ENCODE results near the gene MSRB1.
"Not testable (repeated sequence)": the region's sequence is repeated elsewhere in the genome, so short reads cannot be mapped to it uniquely, and the experiment has no call there.

MSRB1 gene

DNA sequence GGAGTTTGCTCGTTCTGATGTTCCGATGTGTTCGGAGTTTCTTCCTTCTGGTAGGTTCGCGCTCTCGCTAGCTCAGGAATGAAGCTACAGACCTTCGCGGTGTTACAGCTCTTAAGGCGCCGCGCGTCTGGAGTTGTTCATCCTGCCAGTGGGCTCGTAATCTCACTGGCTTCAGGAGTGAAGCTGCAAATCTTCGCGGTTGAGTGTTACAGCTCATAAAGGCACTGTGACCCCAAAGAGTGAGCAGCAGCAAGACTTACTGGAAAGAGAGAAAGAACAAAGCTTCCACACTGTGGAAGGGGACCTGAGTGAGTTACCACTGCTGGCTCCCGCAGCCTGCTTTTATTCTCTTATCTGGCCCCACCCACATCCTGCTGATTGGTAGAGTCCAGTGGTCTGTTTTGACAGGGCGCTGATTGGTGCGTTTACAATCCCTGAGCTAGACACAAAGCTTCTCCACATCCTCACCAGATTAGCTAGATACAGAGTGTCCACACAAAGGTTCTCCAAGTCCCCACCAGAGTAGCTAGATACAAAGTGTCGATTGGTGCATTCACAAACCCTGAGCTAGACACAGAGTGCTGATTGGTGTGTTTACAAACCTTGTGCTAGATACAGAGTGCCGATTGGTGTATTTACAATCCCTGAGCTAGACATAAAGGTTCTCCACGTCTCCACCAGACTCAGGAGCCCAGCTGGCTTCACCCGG lies 14.6 kb upstream of the MSRB1 start:
- H4K20me1 ChIP-seq (ENCODE audit: insufficient read depth, low read length) = peaks cover 15% of the 10 kb centered on the region
- ATAC-seq (ENCODE audit: insufficient read depth, low read depth); H3K9ac ChIP-seq (ENCODE audit: low read depth, low read length); H2AFZ ChIP-seq (ENCODE audit: low read depth, low read length); H3K27me3 ChIP-seq (ENCODE audit: insufficient read depth, low read length, poor library complexity); H3K4me3 ChIP-seq (ENCODE audit: low read depth in 1 of 2, low read length in 2 of 2); H3K9me3 ChIP-seq (ENCODE audit: insufficient read depth, low read length, severe bottlenecking); H3K27ac ChIP-seq (ENCODE audit: low read length); H3K4me2 ChIP-seq (ENCODE audit: insufficient read depth, low read length): not testable (repeated sequence)
- peak; percentile 39 for DNase-seq
- peaks cover 35% of the 10 kb centered on the region for H3K4me1 ChIP-seq (ENCODE audit: insufficient read depth, low read length)
- peaks cover 18% of the 10 kb centered on the region for H3K36me3 ChIP-seq (ENCODE audit: insufficient read depth, low read length)
- peaks cover 25% of the 10 kb centered on the region for H3K79me2 ChIP-seq (ENCODE audit: insufficient read depth, low read length)

DNA sequence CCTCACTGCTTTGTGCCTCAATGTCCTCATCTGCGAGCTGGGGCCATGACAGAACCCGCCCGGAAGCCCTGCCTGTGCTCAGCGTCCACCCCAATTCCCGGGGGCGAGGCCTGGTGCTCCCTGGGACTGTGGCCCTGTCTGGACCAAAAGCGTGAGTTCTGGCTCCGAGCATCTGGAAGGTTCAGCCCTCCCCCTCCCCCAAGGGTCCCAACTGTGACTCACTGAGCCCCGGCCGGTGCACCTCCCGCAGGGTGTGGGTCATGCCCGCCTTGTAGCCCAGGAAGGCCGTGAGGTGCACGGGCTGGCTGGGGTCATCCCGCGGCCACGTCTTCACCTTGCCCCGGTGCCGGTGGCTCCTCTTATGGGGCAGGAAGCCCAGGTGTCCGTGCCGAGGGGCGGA lies 10.7 kb upstream of the MSRB1 start:
- H3K9ac ChIP-seq (ENCODE audit: low read depth, low read length) = no peak overlapping the region
- ATAC-seq (ENCODE audit: insufficient read depth, low read depth) = no peak
- no peaks in the 10 kb centered on the region for H3K27me3 ChIP-seq (ENCODE audit: insufficient read depth, low read length, poor library complexity)
- peaks cover 2% of the 10 kb centered on the region for H3K4me1 ChIP-seq (ENCODE audit: insufficient read depth, low read length)
- DNase-seq = no peak
- no peaks in the 10 kb centered on the region for H4K20me1 ChIP-seq (ENCODE audit: insufficient read depth, low read length)
- no peak overlapping the region for H3K4me3 ChIP-seq (ENCODE audit: low read depth in 1 of 2, low read length in 2 of 2)
- no peaks in the 10 kb centered on the region for H3K79me2 ChIP-seq (ENCODE audit: insufficient read depth, low read length)
- H3K4me2 ChIP-seq (ENCODE audit: insufficient read depth, low read length) = no peak overlapping the region
- H3K9me3 ChIP-seq (ENCODE audit: insufficient read depth, low read length, severe bottlenecking) = no peaks in the 10 kb centered on the region
- TF ChIP-seq EZH2 (IDR thresholded peaks at IDR 0.05; ENCODE audit: borderline replicate concordance, low read depth, low read length, severe bottlenecking) = no peak
- TF ChIP-seq, protein P1, sequence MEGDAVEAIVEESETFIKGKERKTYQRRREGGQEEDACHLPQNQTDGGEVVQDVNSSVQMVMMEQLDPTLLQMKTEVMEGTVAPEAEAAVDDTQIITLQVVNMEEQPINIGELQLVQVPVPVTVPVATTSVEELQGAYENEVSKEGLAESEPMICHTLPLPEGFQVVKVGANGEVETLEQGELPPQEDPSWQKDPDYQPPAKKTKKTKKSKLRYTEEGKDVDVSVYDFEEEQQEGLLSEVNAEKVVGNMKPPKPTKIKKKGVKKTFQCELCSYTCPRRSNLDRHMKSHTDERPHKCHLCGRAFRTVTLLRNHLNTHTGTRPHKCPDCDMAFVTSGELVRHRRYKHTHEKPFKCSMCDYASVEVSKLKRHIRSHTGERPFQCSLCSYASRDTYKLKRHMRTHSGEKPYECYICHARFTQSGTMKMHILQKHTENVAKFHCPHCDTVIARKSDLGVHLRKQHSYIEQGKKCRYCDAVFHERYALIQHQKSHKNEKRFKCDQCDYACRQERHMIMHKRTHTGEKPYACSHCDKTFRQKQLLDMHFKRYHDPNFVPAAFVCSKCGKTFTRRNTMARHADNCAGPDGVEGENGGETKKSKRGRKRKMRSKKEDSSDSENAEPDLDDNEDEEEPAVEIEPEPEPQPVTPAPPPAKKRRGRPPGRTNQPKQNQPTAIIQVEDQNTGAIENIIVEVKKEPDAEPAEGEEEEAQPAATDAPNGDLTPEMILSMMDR (IDR thresholded peaks at IDR 0.05; ENCODE audit: borderline replicate concordance, extremely low read depth, low read length, poor library complexity, severe bottlenecking) = no peak
- no peak overlapping the region for H2AFZ ChIP-seq (ENCODE audit: low read depth, low read length)
- H3K27ac ChIP-seq (ENCODE audit: low read length) = no peak overlapping the region
- no peaks in the 10 kb centered on the region for H3K36me3 ChIP-seq (ENCODE audit: insufficient read depth, low read length)

DNA sequence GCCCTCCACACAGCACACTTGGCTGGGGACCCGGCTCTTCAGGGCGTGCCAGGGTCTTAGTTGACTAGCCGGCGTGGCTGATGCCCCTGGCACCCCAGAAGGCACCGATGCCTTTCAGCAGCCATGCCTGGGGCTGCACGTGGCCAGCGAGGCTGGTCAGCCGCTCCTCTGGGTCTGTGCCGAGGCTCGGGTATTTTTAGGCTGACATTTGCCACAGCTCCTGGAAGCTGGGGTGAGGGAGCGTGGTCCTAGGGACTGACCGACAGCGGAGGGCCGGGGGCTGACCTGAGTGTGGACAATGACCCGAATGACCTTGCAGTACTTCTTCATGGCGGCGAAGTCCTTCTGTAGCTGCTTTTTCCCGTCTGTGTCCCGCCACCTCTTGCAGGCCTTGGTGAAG lies 7.6 kb upstream of the MSRB1 start:
- no peak overlapping the region for H3K4me2 ChIP-seq (ENCODE audit: insufficient read depth, low read length)
- no peaks in the 10 kb centered on the region for H3K9me3 ChIP-seq (ENCODE audit: insufficient read depth, low read length, severe bottlenecking)
- no peaks in the 10 kb centered on the region for H3K79me2 ChIP-seq (ENCODE audit: insufficient read depth, low read length)

DNA sequence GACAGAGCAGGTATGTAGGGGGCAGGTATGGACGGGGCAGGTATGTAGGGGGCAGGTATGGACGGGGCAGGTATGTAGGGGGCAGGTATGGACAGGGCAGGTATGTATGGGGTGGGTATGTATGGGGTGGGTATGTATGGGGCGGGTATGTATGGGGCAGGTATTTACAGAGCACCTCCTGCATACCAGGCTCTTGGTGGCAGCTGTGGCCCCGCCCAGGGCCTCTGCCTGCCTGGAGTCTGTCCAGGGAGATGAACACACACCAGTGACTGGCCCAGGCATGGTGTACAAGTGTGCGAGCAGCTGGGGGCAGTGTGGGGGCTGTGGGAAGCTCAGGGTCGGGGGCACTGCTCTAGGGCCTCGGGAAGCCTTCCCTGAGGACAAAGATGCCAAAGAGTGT lies 7.0 kb upstream of the MSRB1 start:
- H3K4me3 ChIP-seq (ENCODE audit: low read depth in 1 of 2, low read length in 2 of 2) = no peak overlapping the region
- no peaks in the 10 kb centered on the region for H4K20me1 ChIP-seq (ENCODE audit: insufficient read depth, low read length)
- H3K9me3 ChIP-seq (ENCODE audit: insufficient read depth, low read length, severe bottlenecking) = no peaks in the 10 kb centered on the region
- ATAC-seq (ENCODE audit: insufficient read depth, low read depth) (no peak), DNase-seq (no peak)
- no peak overlapping the region for H3K9ac ChIP-seq (ENCODE audit: low read depth, low read length)
- TF ChIP-seq EZH2 (IDR thresholded peaks at IDR 0.05; ENCODE audit: borderline replicate concordance, low read depth, low read length, severe bottlenecking) = no peak
- TF ChIP-seq, protein P1 (IDR thresholded peaks at IDR 0.05; ENCODE audit: borderline replicate concordance, extremely low read depth, low read length, poor library complexity, severe bottlenecking) = no peak
- H3K27ac ChIP-seq (ENCODE audit: low read length) = no peak overlapping the region
- no peaks in the 10 kb centered on the region for H3K36me3 ChIP-seq (ENCODE audit: insufficient read depth, low read length)
- H3K4me2 ChIP-seq (ENCODE audit: insufficient read depth, low read length) = no peak overlapping the region
- no peak overlapping the region for H2AFZ ChIP-seq (ENCODE audit: low read depth, low read length)
- no peaks in the 10 kb centered on the region for H3K79me2 ChIP-seq (ENCODE audit: insufficient read depth, low read length)
- H3K27me3 ChIP-seq (ENCODE audit: insufficient read depth, low read length, poor library complexity) = no peaks in the 10 kb centered on the region
- no peaks in the 10 kb centered on the region for H3K4me1 ChIP-seq (ENCODE audit: insufficient read depth, low read length)

More for the DNA sequence above, 7.6 kb upstream of the MSRB1 start:
- Histone ChIP-seq H3K4me1 (ENCODE audit: insufficient read depth, low read length) (no peaks in the 10 kb centered on the region), H3K36me3 (ENCODE audit: insufficient read depth, low read length) (no peaks in the 10 kb centered on the region), H3K9ac (ENCODE audit: low read depth, low read length) (no peak overlapping the region), H2AFZ (ENCODE audit: low read depth, low read length) (no peak overlapping the region), H3K27ac (ENCODE audit: low read length) (no peak overlapping the region), H4K20me1 (ENCODE audit: insufficient read depth, low read length) (no peaks in the 10 kb centered on the region), H3K4me3 (ENCODE audit: low read depth in 1 of 2, low read length in 2 of 2) (no peak overlapping the region), H3K27me3 (ENCODE audit: insufficient read depth, low read length, poor library complexity) (no peaks in the 10 kb centered on the region)
- DNase-seq (no peak), ATAC-seq (ENCODE audit: insufficient read depth, low read depth) (no peak)
- TF ChIP-seq, protein P1 (IDR thresholded peaks at IDR 0.05; ENCODE audit: borderline replicate concordance, extremely low read depth, low read length, poor library complexity, severe bottlenecking) = no peak
- no peak for TF ChIP-seq EZH2 (IDR thresholded peaks at IDR 0.05; ENCODE audit: borderline replicate concordance, low read depth, low read length, severe bottlenecking)
